ENCODE results near the gene MYO3B.

The MYO3B gene

GRCh38 chr2:170162271-170162632, 15.7 kb upstream of the MYO3B start:
- TF ChIP-seq CTCF (IDR thresholded peaks at IDR 0.05) (no peak), ZFX (IDR thresholded peaks at IDR 0.05; ENCODE audit: borderline replicate concordance) (no peak)
- H3K27ac ChIP-seq: no peak overlapping the region

GRCh38 chr2:170163411-170164065, 14.4 kb upstream of the MYO3B start:
- no peak overlapping the region for H3K27ac ChIP-seq
- TF ChIP-seq ZFX (IDR thresholded peaks at IDR 0.05; ENCODE audit: borderline replicate concordance) (no peak), CTCF (IDR thresholded peaks at IDR 0.05) (no peak)

- TF ChIP-seq CTCF (IDR thresholded peaks at IDR 0.05) (no peak), ZFX (IDR thresholded peaks at IDR 0.05; ENCODE audit: borderline replicate concordance) (no peak)
- H3K27ac ChIP-seq: no peak overlapping the region
Observed at GRCh38 chr2:170165129-170165528, 12.8 kb upstream of the MYO3B start.

GRCh38 chr2:170166735-170167134, 11.2 kb upstream of the MYO3B start:
- no peak for TF ChIP-seq CTCF (IDR thresholded peaks at IDR 0.05)
- no peak for TF ChIP-seq ZFX (IDR thresholded peaks at IDR 0.05; ENCODE audit: borderline replicate concordance)
- no peak overlapping the region for H3K27ac ChIP-seq

GRCh38 chr2:170170281-170171040, 7.5 kb upstream of the MYO3B start:
- no peak for TF ChIP-seq ZFX (IDR thresholded peaks at IDR 0.05; ENCODE audit: borderline replicate concordance)
- no peak for TF ChIP-seq CTCF (IDR thresholded peaks at IDR 0.05)
- no peak overlapping the region for H3K27ac ChIP-seq

GRCh38 chr2:170176212-170176611, 1.7 kb upstream of the MYO3B start:
- TF ChIP-seq ZFX (IDR thresholded peaks at IDR 0.05; ENCODE audit: borderline replicate concordance): no peak
- TF ChIP-seq CTCF (IDR thresholded peaks at IDR 0.05): no peak
- H3K27ac ChIP-seq: no peak overlapping the region

GRCh38 chr2:170180031-170180566, 2.2 kb downstream of the MYO3B start:
- TF ChIP-seq CTCF (IDR thresholded peaks at IDR 0.05) (no peak), ZFX (IDR thresholded peaks at IDR 0.05; ENCODE audit: borderline replicate concordance) (no peak)
- no peak overlapping the region for H3K27ac ChIP-seq
